ENCODE measurements around the gene ZNF652.
A peak's percentile ranks its signal among the peaks of the same experiment; 100 is the strongest.
"Not testable (repeated sequence)": the region's sequence is repeated elsewhere in the genome, so short reads cannot be mapped to it uniquely, and the experiment has no call there.

The ZNF652 gene

GRCh38 chr17:49397586-49397985, 35.5 kb upstream of the ZNF652 start:
- no peaks in the 10 kb centered on the region for H3K9me3 ChIP-seq
- no peak overlapping the region for H3K4me3 ChIP-seq (ENCODE audit: low read depth, low read length)
- no peak for DNase-seq
- TF ChIP-seq CTCF (IDR thresholded peaks at IDR 0.05; ENCODE audit: low read depth, low read length) = no peak
- H3K36me3 ChIP-seq = no peaks in the 10 kb centered on the region
- no peaks in the 10 kb centered on the region for H3K4me1 ChIP-seq
- no peaks in the 10 kb centered on the region for H3K27me3 ChIP-seq

GRCh38 chr17:49393491-49394255, 31.6 kb upstream of the ZNF652 start:
- TF ChIP-seq CTCF (IDR thresholded peaks at IDR 0.05; ENCODE audit: low read depth, low read length) = no peak
- H3K4me3 ChIP-seq (ENCODE audit: low read depth, low read length) = no peak overlapping the region
- H3K4me1 ChIP-seq = peaks cover 13% of the 10 kb centered on the region
- H3K27me3 ChIP-seq = no peaks in the 10 kb centered on the region
- H3K36me3 ChIP-seq = no peaks in the 10 kb centered on the region
- no peak for DNase-seq
- H3K9me3 ChIP-seq = no peaks in the 10 kb centered on the region

- Histone ChIP-seq H3K4me1 (peaks cover 13% of the 10 kb centered on the region), H3K4me3 (ENCODE audit: low read depth, low read length) (no peak overlapping the region), H3K9me3 (no peaks in the 10 kb centered on the region), H3K27me3 (no peaks in the 10 kb centered on the region), H3K36me3 (no peaks in the 10 kb centered on the region)
- no peak for TF ChIP-seq CTCF (IDR thresholded peaks at IDR 0.05; ENCODE audit: low read depth, low read length)
- DNase-seq = no peak
These were observed 28.7 kb upstream of the ZNF652 start for GRCh38 chr17:49390548-49391324.

- DNase-seq = peak; percentile 42
- H3K4me1 ChIP-seq = peaks cover 13% of the 10 kb centered on the region
These were observed 27.7 kb upstream of the ZNF652 start for GRCh38 chr17:49389514-49390347.

GRCh38 chr17:49388692-49389513, 26.9 kb upstream of the ZNF652 start:
- Histone ChIP-seq H3K27me3 (no peaks in the 10 kb centered on the region), H3K9me3 (no peaks in the 10 kb centered on the region), H3K36me3 (no peaks in the 10 kb centered on the region), H3K4me3 (ENCODE audit: low read depth, low read length) (no peak overlapping the region), H3K4me1 (peaks cover 13% of the 10 kb centered on the region)
- no peak for TF ChIP-seq CTCF (IDR thresholded peaks at IDR 0.05; ENCODE audit: low read depth, low read length)
- no peak for DNase-seq

More at GRCh38 chr17:49389514-49390347, 27.7 kb upstream of the ZNF652 start:
- H3K4me3 ChIP-seq (ENCODE audit: low read depth, low read length); H3K9me3 ChIP-seq; H3K36me3 ChIP-seq; H3K27me3 ChIP-seq: not testable (repeated sequence)

GRCh38 chr17:49388290-49388640, 26.2 kb upstream of the ZNF652 start:
- no peak for TF ChIP-seq CTCF (IDR thresholded peaks at IDR 0.05; ENCODE audit: low read depth, low read length)
- peaks cover 13% of the 10 kb centered on the region for H3K4me1 ChIP-seq
- no peaks in the 10 kb centered on the region for H3K36me3 ChIP-seq
- H3K27me3 ChIP-seq = no peaks in the 10 kb centered on the region
- no peak for DNase-seq
- H3K4me3 ChIP-seq (ENCODE audit: low read depth, low read length) = no peak overlapping the region
- H3K9me3 ChIP-seq = no peaks in the 10 kb centered on the region
